ENCODE measurements around the gene CCDC106.

GRCh38 chr19:55603115-55603514 lies 44.9 kb upstream of the CCDC106 start:
- TF ChIP-seq ZNF274 (IDR thresholded peaks at IDR 0.05; ENCODE audit: low read depth, low read length) (no peak), YY1 (IDR thresholded peaks at IDR 0.05; ENCODE audit: insufficient read depth, insufficient read length) (no peak)

Data from NT2/D1 (cell line).